Activated B cell treated with CpG ODN at 0.5 μM for 24 hours (primary cell): ENCODE data around the gene STK32A. TPM values are rescaled to one million over a fixed set of nuclear protein-coding genes. Genes with fewer than 3 reads are reported as not detected.

Experiments
- ATAC-seq: fragments of 200-7000 bp; cut with Tn5 transposase; one replicate; pipeline ENCODE4 v1.10.0; 2021; ENCODE audit warnings: low read depth, mild to moderate bottlenecking, moderate library complexity
- CTCF ChIA-PET: fragments of 350-600 bp; sonication (Branson Sonifier 250); formaldehyde crosslinking; loops from one replicate; lab custom pipeline; 2021; ENCODE audit warnings: antibody characterized with exemption; lab: Charles Lee
- POLR2A ChIA-PET: fragments of 350-600 bp; sonication (Branson Sonifier 250); formaldehyde crosslinking; loops from one replicate; lab custom pipeline; 2021; ENCODE audit warnings: antibody characterized with exemption; lab: Charles Lee
- DNase-seq: peaks from one replicate; pipeline ENCODE4 v3.0.0; 2022
- H3K27ac Mint-ChIP-seq: one replicate; pipeline ENCODE4 v1.8.0; 2020; ENCODE audit warnings: mixed read lengths
- H3K27me3 Mint-ChIP-seq: one replicate; pipeline ENCODE4 v1.8.0; 2021; ENCODE audit warnings: mixed read lengths
- H3K36me3 Mint-ChIP-seq: one replicate; pipeline ENCODE4 v1.8.0; 2021; ENCODE audit warnings: low read depth, mixed read lengths
- H3K4me1 Mint-ChIP-seq: one replicate; pipeline ENCODE4 v1.8.0; 2021; ENCODE audit warnings: mixed read lengths
- H3K4me3 Mint-ChIP-seq: one replicate; pipeline ENCODE4 v1.8.0; 2020; ENCODE audit warnings: mild to moderate bottlenecking, mixed read lengths
- H3K9me3 Mint-ChIP-seq: one replicate; pipeline ENCODE4 v1.8.0; 2020; ENCODE audit warnings: mixed read lengths
- CTCF ChIP-seq: fragments of 200-600 bp; IDR thresholded peaks from one replicate; pipeline ENCODE4 v1.8.0; 2022; ENCODE audit warnings: antibody characterized with exemption, mild to moderate bottlenecking
- intact Hi-C: fragments of 100-400 bp; cut with micrococcal nuclease; formaldehyde crosslinking; loops from one replicate; pipeline ENCODE4 v1.15.1; 2024
- total RNA-seq: library from RNA; stranded (reverse); gene quantifications from 2 replicates; pipeline ENCODE4 v1.2.3, GENCODE V29; 2022

Gene STK32A
- total RNA-seq, 1 donor from 2014 or later = not detected

- no peaks in the 10 kb centered on the region for H3K36me3 Mint-ChIP-seq
- intact Hi-C loops = no loop called here
- TF ChIP-seq CTCF = no peak
- no peak overlapping the region for H3K4me3 Mint-ChIP-seq
- ATAC-seq = no peak
- H3K4me1 Mint-ChIP-seq = no peaks in the 10 kb centered on the region
- DNase-seq = no peak
- H3K27me3 Mint-ChIP-seq = no peaks in the 10 kb centered on the region
- POLR2A ChIA-PET = no interaction called here
- H3K27ac Mint-ChIP-seq = no peak overlapping the region
- H3K9me3 Mint-ChIP-seq = no peaks in the 10 kb centered on the region
- CTCF ChIA-PET = no interaction called here
Observed at GRCh38 chr5:147384346-147385193, 149.7 kb downstream of the STK32A start.

GRCh38 chr5:147387109-147387508, 152.3 kb downstream of the STK32A start:
- ATAC-seq (no peak), DNase-seq (no peak)
- ChIA-PET CTCF (no interaction called here), POLR2A (no interaction called here)
- no peak for TF ChIP-seq CTCF
- Mint-ChIP-seq H3K9me3 (no peaks in the 10 kb centered on the region), H3K36me3 (no peaks in the 10 kb centered on the region), H3K27me3 (no peaks in the 10 kb centered on the region), H3K4me1 (no peaks in the 10 kb centered on the region), H3K4me3 (no peak overlapping the region), H3K27ac (no peak overlapping the region)
- intact Hi-C loops = no loop called here

GRCh38 chr5:147388184-147389108, 153.6 kb downstream of the STK32A start:
- no peaks in the 10 kb centered on the region for H3K36me3 Mint-ChIP-seq
- DNase-seq (no peak), ATAC-seq (no peak)
- no peak overlapping the region for H3K27ac Mint-ChIP-seq
- no peak for TF ChIP-seq CTCF
- H3K4me3 Mint-ChIP-seq = no peak overlapping the region
- ChIA-PET CTCF (no interaction called here), POLR2A (no interaction called here)
- H3K27me3 Mint-ChIP-seq = no peaks in the 10 kb centered on the region
- no peaks in the 10 kb centered on the region for H3K9me3 Mint-ChIP-seq
- intact Hi-C loops = no loop called here
- no peaks in the 10 kb centered on the region for H3K4me1 Mint-ChIP-seq

GRCh38 chr5:147390654-147391225, 155.9 kb downstream of the STK32A start:
- Mint-ChIP-seq H3K36me3 (no peaks in the 10 kb centered on the region), H3K4me3 (no peak overlapping the region), H3K9me3 (no peaks in the 10 kb centered on the region), H3K27me3 (peaks cover 2% of the 10 kb centered on the region), H3K27ac (no peak overlapping the region), H3K4me1 (no peaks in the 10 kb centered on the region)
- ATAC-seq = no peak
- CTCF ChIA-PET = no interaction called here
- intact Hi-C loops = no loop called here
- POLR2A ChIA-PET = no interaction called here
- TF ChIP-seq CTCF = no peak
- DNase-seq = no peak

- no peak for TF ChIP-seq CTCF
- no peak overlapping the region for H3K4me3 Mint-ChIP-seq
- POLR2A ChIA-PET = no interaction called here
Observed at GRCh38 chr5:147391781-147392180, 157.0 kb downstream of the STK32A start.

More at GRCh38 chr5:147391781-147392180, 157.0 kb downstream of the STK32A start:
- intact Hi-C loops = no loop called here
- DNase-seq (no peak), ATAC-seq (no peak)
- peaks cover 2% of the 10 kb centered on the region for H3K27me3 Mint-ChIP-seq
- no peaks in the 10 kb centered on the region for H3K4me1 Mint-ChIP-seq
- H3K36me3 Mint-ChIP-seq = no peaks in the 10 kb centered on the region
- H3K27ac Mint-ChIP-seq = no peak overlapping the region
- no peaks in the 10 kb centered on the region for H3K9me3 Mint-ChIP-seq
- CTCF ChIA-PET = no interaction called here
